Right atrium auricular region (tissue), 2 donors: ENCODE data around the gene FBXW4. TPM values are rescaled to one million over a fixed set of nuclear protein-coding genes. Genes with fewer than 3 reads are reported as not detected.

Experiments used
- DNase-seq: peaks from one replicate; pipeline ENCODE4 v3.0.0-alpha.2; 2019; ENCODE audit warnings: low spot score
- H3K27ac ChIP-seq, 2 donors: fragments of 200-600 bp; sonication (generic); 1 replicate in 1 of 2; 2 replicates in 1 of 2; pipeline ENCODE4 v1.5.1; 2016 to 2019
- H3K27me3 ChIP-seq, 2 donors: fragments of 200-600 bp; sonication (generic); one replicate each; pipeline versions ENCODE4 v1.5.1 to v1.6.0; 2017 to 2019
- H3K36me3 ChIP-seq: fragments of 200-600 bp; sonication (generic); one replicate; pipeline ENCODE4 v1.5.1; 2016
- H3K4me1 ChIP-seq, 2 donors: fragments of 200-600 bp; sonication (generic); one replicate each; pipeline versions ENCODE4 v1.5.1 to v1.6.0; 2017 to 2019
- H3K4me3 ChIP-seq, 2 donors: fragments of 200-600 bp; sonication (generic); 1 replicate in 1 of 2; 2 replicates in 1 of 2; pipeline ENCODE4 v1.5.1; 2017 to 2019; ENCODE audit warnings: mild to moderate bottlenecking in 1 of 2, moderate library complexity in 1 of 2
- H3K9me3 ChIP-seq, 2 donors: fragments of 200-600 bp; sonication (generic); one replicate each; pipeline ENCODE4 v1.5.1; 2019
- CTCF ChIP-seq, 2 donors: fragments of 200-600 bp; sonication (generic); IDR thresholded peaks; one replicate each; pipeline ENCODE4 v1.5.1; 2019; ENCODE audit warnings: antibody characterized with exemption in 2 of 2
- total RNA-seq, 2 donors: library from RNA; depleted of rRNA; stranded (reverse); fragments of >200 nt; gene quantifications; one replicate each; pipeline ENCODE4 v1.1.0, GENCODE V29; 2016

Gene FBXW4
- total RNA-seq, 2 donors from 2014 or later: 75.2 to 95.1 TPM

GRCh38 chr10:101696632-101697031 is 1.7 kb upstream of the FBXW4 start:
- no peaks in the 10 kb centered on the region for H3K9me3 ChIP-seq
- no peak overlapping the region for H3K27ac ChIP-seq
- no peak for DNase-seq
- TF ChIP-seq CTCF (IDR thresholded peaks at IDR 0.05): no peak
- H3K36me3 ChIP-seq: no peaks in the 10 kb centered on the region
- H3K4me1 ChIP-seq: peaks cover 0 to 23% of the 10 kb centered on the region in 2 donors
- H3K27me3 ChIP-seq: no peaks in the 10 kb centered on the region
- no peak overlapping the region for H3K4me3 ChIP-seq

- Histone ChIP-seq H3K27ac (peak overlapping the region; percentile 97 to 98), H3K9me3 (no peaks in the 10 kb centered on the region), H3K4me3 (peak overlapping the region; percentile 89 to 95), H3K27me3 (no peaks in the 10 kb centered on the region), H3K36me3 (no peaks in the 10 kb centered on the region), H3K4me1 (peaks cover 0 to 32% of the 10 kb centered on the region in 2 donors)
- DNase-seq: no peak
- no peak for TF ChIP-seq CTCF (IDR thresholded peaks at IDR 0.05)
Observed at GRCh38 chr10:101695404-101695890, 477 bp upstream of the FBXW4 start.

- peaks cover 0 to 44% of the 10 kb centered on the region in 2 donors for H3K4me1 ChIP-seq
- TF ChIP-seq CTCF (IDR thresholded peaks at IDR 0.05): no peak
- H3K4me3 ChIP-seq: peak overlapping the region; percentile 89 to 95
Observed at GRCh38 chr10:101693978-101694673, 844 bp downstream of the FBXW4 start.

GRCh38 chr10:101693651-101693977 is 1.4 kb downstream of the FBXW4 start:
- peak overlapping the region; percentile 89 to 95 for H3K4me3 ChIP-seq
- DNase-seq: no peak
- no peak for TF ChIP-seq CTCF (IDR thresholded peaks at IDR 0.05)
- H3K27me3 ChIP-seq: no peaks in the 10 kb centered on the region
- peak overlapping the region; percentile 97 to 98 for H3K27ac ChIP-seq
- H3K4me1 ChIP-seq: peaks cover 0 to 44% of the 10 kb centered on the region in 2 donors
- H3K36me3 ChIP-seq: no peaks in the 10 kb centered on the region
- H3K9me3 ChIP-seq: no peaks in the 10 kb centered on the region

More at GRCh38 chr10:101693978-101694673, 844 bp downstream of the FBXW4 start:
- Histone ChIP-seq H3K9me3 (no peaks in the 10 kb centered on the region), H3K27me3 (no peaks in the 10 kb centered on the region), H3K36me3 (no peaks in the 10 kb centered on the region), H3K27ac (peak overlapping the region; percentile 97 to 98)
- DNase-seq: no peak

- Histone ChIP-seq H3K4me1 (peaks cover 0 to 55% of the 10 kb centered on the region in 2 donors), H3K27ac (peak overlapping the region; percentile 52 to 67), H3K27me3 (no peaks in the 10 kb centered on the region), H3K36me3 (no peaks in the 10 kb centered on the region), H3K4me3 (no peak overlapping the region), H3K9me3 (no peaks in the 10 kb centered on the region)
- no peak for TF ChIP-seq CTCF (IDR thresholded peaks at IDR 0.05)
- no peak for DNase-seq
Observed at GRCh38 chr10:101691081-101691480, 3.9 kb downstream of the FBXW4 start.
